A673 (cell line): ENCODE data around the gene TEX26.
A peak's percentile ranks its signal among the peaks of the same experiment; 100 is the strongest.

Experiments
- EZH2 ChIP-seq: fragments of 200-600 bp; sonication (generic); IDR thresholded peaks from 2 replicates; pipeline ENCODE4 v1.6.1; 2017; ENCODE audit warnings: borderline replicate concordance, low read depth, mild to moderate bottlenecking, mixed read lengths, antibody characterized with exemption, low read length; ENCODE audit not compliant: poor library complexity, severe bottlenecking
- TF ChIP-seq, protein P1 (sequence below): fragments of 300-800, 200-600 bp; sonication (generic); conservative IDR thresholded peaks from 2 replicates; pipeline ENCODE4 v1.5.1; 2017; ENCODE audit warnings: low read depth, mild to moderate bottlenecking, antibody characterized with exemption, low read length, moderate library complexity, mixed read lengths

DNA sequence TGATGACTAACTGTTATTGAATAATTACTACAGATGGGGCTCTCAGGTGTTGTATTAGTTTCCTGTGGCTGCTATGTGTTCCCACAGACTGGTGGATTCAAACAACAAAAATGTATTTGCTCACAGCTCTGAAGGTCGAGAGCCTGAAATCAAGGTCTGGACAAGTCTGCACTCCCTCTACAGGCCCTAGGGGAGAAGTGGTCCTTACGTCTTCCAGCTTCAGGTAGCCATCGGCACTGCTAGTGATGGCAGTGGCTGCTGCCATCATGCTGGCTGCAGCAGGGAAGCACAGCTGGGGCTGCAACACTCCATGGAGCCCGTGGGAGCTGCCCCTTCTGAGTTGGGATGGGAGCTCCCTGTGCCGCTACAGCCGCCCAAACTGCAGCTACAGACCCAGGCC, 1.9 kb downstream of the TEX26 start:
- TF ChIP-seq, protein P1, sequence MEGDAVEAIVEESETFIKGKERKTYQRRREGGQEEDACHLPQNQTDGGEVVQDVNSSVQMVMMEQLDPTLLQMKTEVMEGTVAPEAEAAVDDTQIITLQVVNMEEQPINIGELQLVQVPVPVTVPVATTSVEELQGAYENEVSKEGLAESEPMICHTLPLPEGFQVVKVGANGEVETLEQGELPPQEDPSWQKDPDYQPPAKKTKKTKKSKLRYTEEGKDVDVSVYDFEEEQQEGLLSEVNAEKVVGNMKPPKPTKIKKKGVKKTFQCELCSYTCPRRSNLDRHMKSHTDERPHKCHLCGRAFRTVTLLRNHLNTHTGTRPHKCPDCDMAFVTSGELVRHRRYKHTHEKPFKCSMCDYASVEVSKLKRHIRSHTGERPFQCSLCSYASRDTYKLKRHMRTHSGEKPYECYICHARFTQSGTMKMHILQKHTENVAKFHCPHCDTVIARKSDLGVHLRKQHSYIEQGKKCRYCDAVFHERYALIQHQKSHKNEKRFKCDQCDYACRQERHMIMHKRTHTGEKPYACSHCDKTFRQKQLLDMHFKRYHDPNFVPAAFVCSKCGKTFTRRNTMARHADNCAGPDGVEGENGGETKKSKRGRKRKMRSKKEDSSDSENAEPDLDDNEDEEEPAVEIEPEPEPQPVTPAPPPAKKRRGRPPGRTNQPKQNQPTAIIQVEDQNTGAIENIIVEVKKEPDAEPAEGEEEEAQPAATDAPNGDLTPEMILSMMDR, result 0 out of 2 replicates have a peak, but pooled peaks have one; percentile 16
- no peak for TF ChIP-seq EZH2
